ENCODE results near the gene ATP1A4. TPM values are rescaled to one million over a fixed set of nuclear protein-coding genes. Genes with fewer than 3 reads are reported as not detected.
A peak's percentile ranks its signal among the peaks of the same experiment; 100 is the strongest.

Gene ATP1A4
- total RNA-seq, 1 donor from 2014 or later: not detected

GRCh38 chr1:160167580-160167979 is 16.2 kb downstream of the ATP1A4 start:
- H3K9ac ChIP-seq (ENCODE audit: low read length): no peak overlapping the region
- DNase-seq (ENCODE audit: low read depth): no peak
- H3K4me3 ChIP-seq (ENCODE audit: insufficient read depth, low read depth, low read length): no peak overlapping the region
- no peak overlapping the region for H3K27ac ChIP-seq (ENCODE audit: low read depth, low read length)
- no peaks in the 10 kb centered on the region for H3K9me3 ChIP-seq (ENCODE audit: insufficient read depth, low read depth, low read length)
- no peak overlapping the region for H3K4me2 ChIP-seq (ENCODE audit: low read length)
- Mint-ChIP-seq H3K27me3 (ENCODE audit: low read depth, unreplicated experiment) (peaks cover 10% of the 10 kb centered on the region), H3K27ac (ENCODE audit: unreplicated experiment) (peak overlapping the region; percentile 29), H3K4me1 (ENCODE audit: low read depth, unreplicated experiment) (peaks cover 33% of the 10 kb centered on the region), H3K4me3 (ENCODE audit: unreplicated experiment) (no peak overlapping the region), H3K9me3 (ENCODE audit: unreplicated experiment) (no peaks in the 10 kb centered on the region), H3K36me3 (ENCODE audit: low read depth, unreplicated experiment) (no peaks in the 10 kb centered on the region)
- H3K36me3 ChIP-seq (ENCODE audit: insufficient read depth, low read length): no peaks in the 10 kb centered on the region
- TF ChIP-seq CTCF (IDR thresholded peaks at IDR 0.05; ENCODE audit: insufficient read depth, low read depth, low read length): no peak
- TF ChIP-seq EZH2 (IDR thresholded peaks at IDR 0.05; ENCODE audit: insufficient read depth, low read length): no peak
- peaks cover 7% of the 10 kb centered on the region for H3K4me1 ChIP-seq (ENCODE audit: insufficient read depth, low read length)
- H2AFZ ChIP-seq (ENCODE audit: low read depth, low read length): no peak overlapping the region
- no peaks in the 10 kb centered on the region for H4K20me1 ChIP-seq (ENCODE audit: insufficient read depth, low read length)
- no peak for FAIRE-seq
- H3K79me2 ChIP-seq (ENCODE audit: insufficient read depth, low read length): no peaks in the 10 kb centered on the region
- peaks cover 2% of the 10 kb centered on the region for H3K27me3 ChIP-seq (ENCODE audit: insufficient read depth, low read length)

GRCh38 chr1:160168016-160168415 is 16.6 kb downstream of the ATP1A4 start:
- no peak for FAIRE-seq
- Mint-ChIP-seq H3K27ac (ENCODE audit: unreplicated experiment) (peak overlapping the region; percentile 29), H3K4me3 (ENCODE audit: unreplicated experiment) (no peak overlapping the region), H3K4me1 (ENCODE audit: low read depth, unreplicated experiment) (peaks cover 33% of the 10 kb centered on the region), H3K27me3 (ENCODE audit: low read depth, unreplicated experiment) (peaks cover 14% of the 10 kb centered on the region), H3K36me3 (ENCODE audit: low read depth, unreplicated experiment) (no peaks in the 10 kb centered on the region), H3K9me3 (ENCODE audit: unreplicated experiment) (no peaks in the 10 kb centered on the region)
- Histone ChIP-seq H3K36me3 (ENCODE audit: insufficient read depth, low read length) (no peaks in the 10 kb centered on the region), H3K4me3 (ENCODE audit: insufficient read depth, low read depth, low read length) (no peak overlapping the region), H3K79me2 (ENCODE audit: insufficient read depth, low read length) (no peaks in the 10 kb centered on the region), H3K27me3 (ENCODE audit: insufficient read depth, low read length) (peaks cover 2% of the 10 kb centered on the region), H2AFZ (ENCODE audit: low read depth, low read length) (no peak overlapping the region), H3K27ac (ENCODE audit: low read depth, low read length) (no peak overlapping the region), H3K4me2 (ENCODE audit: low read length) (no peak overlapping the region), H3K4me1 (ENCODE audit: insufficient read depth, low read length) (peaks cover 7% of the 10 kb centered on the region), H3K9me3 (ENCODE audit: insufficient read depth, low read depth, low read length) (no peaks in the 10 kb centered on the region), H3K9ac (ENCODE audit: low read length) (no peak overlapping the region), H4K20me1 (ENCODE audit: insufficient read depth, low read length) (no peaks in the 10 kb centered on the region)
- TF ChIP-seq CTCF (IDR thresholded peaks at IDR 0.05; ENCODE audit: insufficient read depth, low read depth, low read length) (no peak), EZH2 (IDR thresholded peaks at IDR 0.05; ENCODE audit: insufficient read depth, low read length) (no peak)
- DNase-seq (ENCODE audit: low read depth): no peak

GRCh38 chr1:160168609-160169369 is 17.4 kb downstream of the ATP1A4 start:
- no peak overlapping the region for H3K4me3 Mint-ChIP-seq (ENCODE audit: unreplicated experiment)
- Histone ChIP-seq H3K4me1 (ENCODE audit: insufficient read depth, low read length) (peaks cover 7% of the 10 kb centered on the region), H3K27me3 (ENCODE audit: insufficient read depth, low read length) (peaks cover 6% of the 10 kb centered on the region), H3K9ac (ENCODE audit: low read length) (no peak overlapping the region), H3K27ac (ENCODE audit: low read depth, low read length) (no peak overlapping the region), H2AFZ (ENCODE audit: low read depth, low read length) (no peak overlapping the region), H4K20me1 (ENCODE audit: insufficient read depth, low read length) (no peaks in the 10 kb centered on the region), H3K4me3 (ENCODE audit: insufficient read depth, low read depth, low read length) (no peak overlapping the region), H3K9me3 (ENCODE audit: insufficient read depth, low read depth, low read length) (no peaks in the 10 kb centered on the region), H3K79me2 (ENCODE audit: insufficient read depth, low read length) (no peaks in the 10 kb centered on the region), H3K4me2 (ENCODE audit: low read length) (peak overlapping the region; percentile 39), H3K36me3 (ENCODE audit: insufficient read depth, low read length) (no peaks in the 10 kb centered on the region)
- FAIRE-seq (no peak), DNase-seq (ENCODE audit: low read depth) (peak; percentile 18)
- TF ChIP-seq CTCF (IDR thresholded peaks at IDR 0.05; ENCODE audit: insufficient read depth, low read depth, low read length) (no peak), EZH2 (IDR thresholded peaks at IDR 0.05; ENCODE audit: insufficient read depth, low read length) (no peak)
- no peaks in the 10 kb centered on the region for H3K36me3 Mint-ChIP-seq (ENCODE audit: low read depth, unreplicated experiment)
- H3K27me3 Mint-ChIP-seq (ENCODE audit: low read depth, unreplicated experiment): peaks cover 20% of the 10 kb centered on the region
- no peaks in the 10 kb centered on the region for H3K9me3 Mint-ChIP-seq (ENCODE audit: unreplicated experiment)
- no peak overlapping the region for H3K27ac Mint-ChIP-seq (ENCODE audit: unreplicated experiment)
- peaks cover 33% of the 10 kb centered on the region for H3K4me1 Mint-ChIP-seq (ENCODE audit: low read depth, unreplicated experiment)
